Cardiac muscle cell (in vitro differentiated cells and primary cell): ENCODE measurements around the gene ZNF554. TPM values are rescaled to one million over a fixed set of nuclear protein-coding genes. Genes with fewer than 3 reads are reported as not detected.

Experiments used
- DNase-seq, 2 donors: peaks; one replicate each; pipeline versions ENCODE4 v3.0.0 to v3.0.0-alpha.2; 2010 to 2017; ENCODE audit warnings: low read depth in 1 of 2, low spot score in 1 of 2
- H3K27ac ChIP-seq: fragments of 200-600 bp; sonication (generic); 2 replicates; pipeline ENCODE4 v1.5.1; 2016
- H3K27me3 ChIP-seq: fragments of 200-600 bp; sonication (generic); 2 replicates; pipeline ENCODE4 v1.6.0; 2016; ENCODE audit warnings: control low read depth
- H3K36me3 ChIP-seq: fragments of 200-600 bp; sonication (generic); 2 replicates; pipeline ENCODE4 v1.5.1; 2016; ENCODE audit warnings: control low read depth
- H3K4me1 ChIP-seq: fragments of 200-600 bp; sonication (generic); 2 replicates; pipeline ENCODE4 v1.8.1; 2017; ENCODE audit warnings: low read depth, mild to moderate bottlenecking, mixed run types
- H3K4me3 ChIP-seq: fragments of 200-600 bp; sonication (generic); 2 replicates; pipeline ENCODE4 v1.5.1; 2016; ENCODE audit warnings: mild to moderate bottlenecking
- H3K9me3 ChIP-seq: fragments of 200-600 bp; sonication (generic); 2 replicates; pipeline ENCODE4 v1.5.1; 2017; ENCODE audit warnings: low read depth, mild to moderate bottlenecking, control low read depth
- CTCF ChIP-seq: IDR thresholded peaks from 2 replicates; pipeline ENCODE4 v1.5.1; 2012; ENCODE audit warnings: low read depth, mild to moderate bottlenecking, low read length
- polyA plus RNA-seq: library from polyadenylated mRNA; unstranded; fragments of >200 nt; fragmentation: Nextera tagmentation; extraction: Ambion mirVana; gene quantifications from 2 replicates; pipeline ENCODE4 v1.2.1, GENCODE V29; 2016
- total RNA-seq: library from RNA; depleted of rRNA; stranded (reverse); fragments of >200 nt; gene quantifications from 2 replicates; pipeline ENCODE4 v1.2.3, GENCODE V29; 2016

The ZNF554 gene
- total and polyA plus RNA-seq, 2 experiments from 2014 or later = 11.1 to 18.2 TPM

DNA sequence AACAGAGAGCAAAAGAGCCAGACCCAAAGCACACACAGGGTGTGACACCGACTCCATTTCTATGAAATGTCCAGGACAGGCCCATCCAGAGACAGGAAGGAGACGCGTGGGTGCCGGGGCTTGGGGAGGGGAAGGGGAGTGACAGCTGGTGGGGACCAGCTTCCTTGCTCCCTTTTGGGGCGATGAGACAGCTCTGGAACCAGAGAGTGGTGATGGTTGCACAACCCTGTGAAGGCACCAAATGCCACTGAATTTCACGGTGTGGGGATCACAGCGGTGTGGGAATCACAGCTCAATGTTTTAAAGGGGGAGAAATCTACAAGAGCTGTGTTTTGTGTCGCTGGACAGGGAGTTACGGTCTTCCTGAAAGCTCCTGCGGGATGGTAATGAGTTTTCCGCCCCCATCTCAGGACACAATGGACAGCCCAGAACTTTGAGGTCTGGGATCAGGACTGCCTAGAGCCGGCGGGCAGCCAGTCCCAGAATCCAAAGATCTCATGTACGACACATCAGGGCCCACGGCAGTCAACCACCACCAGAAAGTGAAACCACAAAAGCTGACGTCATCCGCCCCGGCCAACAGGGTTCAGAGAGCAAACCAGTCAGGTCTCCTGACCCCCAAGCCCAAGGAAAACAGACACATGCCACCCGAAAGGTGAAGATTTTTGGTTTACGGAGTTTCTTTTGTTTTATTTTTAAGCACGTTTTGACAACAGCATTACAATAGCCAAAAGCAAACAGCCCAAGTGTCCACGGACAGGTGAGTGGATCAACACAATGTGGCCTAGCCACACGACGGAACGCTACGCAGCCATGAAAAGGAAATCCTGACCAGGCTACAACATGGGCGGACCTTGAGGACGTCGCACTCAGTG is 43.9 kb upstream of the ZNF554 start:
- Histone ChIP-seq H3K9me3 (no peaks in the 10 kb centered on the region), H3K27me3 (no peaks in the 10 kb centered on the region), H3K4me3 (no peak overlapping the region), H3K4me1 (peaks cover 4% of the 10 kb centered on the region), H3K27ac (peak overlapping the region; percentile 15), H3K36me3 (no peaks in the 10 kb centered on the region)
- peak in 1 of 2 donors; percentile 54 for DNase-seq
- TF ChIP-seq CTCF = no peak

GRCh38 chr19:2777952-2778683 is 41.5 kb upstream of the ZNF554 start:
- no peak for TF ChIP-seq CTCF

GRCh38 chr19:2779121-2779740 is 40.4 kb upstream of the ZNF554 start:
- H3K27ac ChIP-seq = no peak overlapping the region
- no peaks in the 10 kb centered on the region for H3K9me3 ChIP-seq
- DNase-seq = no peak
- no peaks in the 10 kb centered on the region for H3K27me3 ChIP-seq
- H3K4me3 ChIP-seq = no peak overlapping the region
- peaks cover 16% of the 10 kb centered on the region for H3K4me1 ChIP-seq
- TF ChIP-seq CTCF = no peak
- H3K36me3 ChIP-seq = no peaks in the 10 kb centered on the region

More at GRCh38 chr19:2777952-2778683, 41.5 kb upstream of the ZNF554 start:
- Histone ChIP-seq H3K36me3 (no peaks in the 10 kb centered on the region), H3K4me1 (peaks cover 12% of the 10 kb centered on the region), H3K27ac (no peak overlapping the region), H3K4me3 (no peak overlapping the region), H3K27me3 (no peaks in the 10 kb centered on the region), H3K9me3 (no peaks in the 10 kb centered on the region)
- DNase-seq = no peak

GRCh38 chr19:2780284-2780683 is 39.4 kb upstream of the ZNF554 start:
- no peaks in the 10 kb centered on the region for H3K27me3 ChIP-seq
- H3K36me3 ChIP-seq = no peaks in the 10 kb centered on the region
- H3K4me1 ChIP-seq = peaks cover 18% of the 10 kb centered on the region
- no peaks in the 10 kb centered on the region for H3K9me3 ChIP-seq
- H3K4me3 ChIP-seq = no peak overlapping the region
- TF ChIP-seq CTCF = no peak
- H3K27ac ChIP-seq = peak overlapping the region; percentile 65
- peak in 1 of 2 donors; percentile 10 for DNase-seq

DNA sequence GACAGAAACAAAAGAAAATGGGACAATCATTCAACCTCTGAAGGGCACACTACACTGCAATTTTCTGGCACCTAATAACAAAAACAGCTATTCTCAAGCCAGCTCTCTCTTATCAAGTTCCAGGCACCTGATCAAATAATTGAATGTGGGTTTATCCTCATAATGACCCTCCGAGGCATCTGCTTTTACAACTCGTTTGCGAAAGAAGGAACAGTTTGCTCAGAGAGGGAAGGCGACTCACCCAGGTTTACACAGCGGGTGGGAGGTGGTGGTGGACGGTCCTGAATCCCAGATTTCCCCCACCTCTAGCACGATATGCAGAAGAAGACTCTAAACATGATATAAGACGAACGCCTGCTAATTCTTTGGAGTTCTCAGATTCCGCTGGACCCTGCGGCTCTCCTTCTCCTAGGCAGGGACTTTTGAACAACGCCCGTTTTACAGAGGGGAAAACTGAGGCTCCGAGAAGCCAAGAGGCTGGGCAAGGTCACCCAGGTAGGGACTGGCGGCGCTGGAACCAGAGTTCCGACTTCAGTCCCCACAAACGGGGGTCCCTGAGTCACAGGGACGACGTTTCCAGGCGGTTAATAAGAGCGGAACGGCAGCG is 37.2 kb upstream of the ZNF554 start:
- no peaks in the 10 kb centered on the region for H3K9me3 ChIP-seq
- peak in 1 of 2 donors; percentile 5 for DNase-seq
- H3K4me1 ChIP-seq = peaks cover 18% of the 10 kb centered on the region
- H3K27ac ChIP-seq = peak overlapping the region; percentile 75
- TF ChIP-seq CTCF = no peak
- no peaks in the 10 kb centered on the region for H3K27me3 ChIP-seq
- no peaks in the 10 kb centered on the region for H3K36me3 ChIP-seq
- H3K4me3 ChIP-seq = peak overlapping the region; percentile 81
